OCI-LY1 (cell line): ENCODE results near the gene CNOT3.

ENCODE experiments used
- H2AFZ ChIP-seq: fragments of 200-600 bp; sonication (generic), shearing (Covaris generic); 2 replicates; pipeline ENCODE4 v1.6.0; 2014; ENCODE audit warnings: antibody characterized with exemption, mild to moderate bottlenecking, low read length
- H3F3A ChIP-seq: fragments of 200-600 bp; sonication (generic), shearing (Covaris generic); 2 replicates; pipeline ENCODE4 v1.6.0; 2014; ENCODE audit warnings: mild to moderate bottlenecking, antibody characterized with exemption, low read length, moderate library complexity; ENCODE audit not compliant: insufficient read depth
- H3K27ac ChIP-seq: fragments of 200-600 bp; sonication (generic); 2 replicates; pipeline ENCODE4 v1.5.1; 2014; ENCODE audit warnings: low read length, mixed run types, mild to moderate bottlenecking, low read depth; ENCODE audit not compliant: poor library complexity, severe bottlenecking
- H3K27me3 ChIP-seq: fragments of 200-600 bp; sonication (generic); 2 replicates; pipeline ENCODE4 v1.6.0; 2014; ENCODE audit warnings: antibody characterized with exemption, mild to moderate bottlenecking, low read length, moderate library complexity; ENCODE audit not compliant: insufficient read depth
- H3K36me3 ChIP-seq: fragments of 200-600 bp; sonication (generic); 2 replicates; pipeline ENCODE4 v1.6.1; 2014; ENCODE audit warnings: mild to moderate bottlenecking, antibody characterized with exemption, low read length, moderate library complexity, mixed read lengths; ENCODE audit not compliant: insufficient read depth
- H3K4me1 ChIP-seq: fragments of 200-600 bp; sonication (generic); 2 replicates; pipeline ENCODE4 v1.5.1; 2014; ENCODE audit warnings: mild to moderate bottlenecking, low read length, moderate library complexity; ENCODE audit not compliant: insufficient read depth, severe bottlenecking
- H3K4me2 ChIP-seq: fragments of 200-600 bp; sonication (generic), shearing (Covaris generic); 2 replicates; pipeline ENCODE4 v1.6.1; 2014; ENCODE audit warnings: low read length
- H3K4me3 ChIP-seq: fragments of 200-600 bp; sonication (generic); 2 replicates; pipeline ENCODE4 v1.5.1; 2014; ENCODE audit warnings: low read length, low read depth, mild to moderate bottlenecking, mixed read lengths; ENCODE audit not compliant: poor library complexity, severe bottlenecking
- H3K79me2 ChIP-seq: fragments of 200-600 bp; shearing (Covaris generic); 2 replicates; pipeline ENCODE4 v1.6.1; 2016; ENCODE audit warnings: mixed run types, low read length, mixed read lengths; ENCODE audit not compliant: insufficient read depth
- H3K9ac ChIP-seq: fragments of 200-600 bp; sonication (generic), shearing (Covaris generic); 2 replicates; pipeline ENCODE4 v1.6.1; 2014; ENCODE audit warnings: mild to moderate bottlenecking, low read length, mixed read lengths
- H3K9me2 ChIP-seq: fragments of 200-600 bp; sonication (generic), shearing (Covaris generic); 2 replicates; pipeline ENCODE4 v1.6.1; 2014; ENCODE audit warnings: low read depth, mild to moderate bottlenecking, low read length, mixed read lengths
- H3K9me3 ChIP-seq: fragments of 200-600 bp; shearing (Covaris generic); 2 replicates; pipeline ENCODE4 v1.6.1; 2014; ENCODE audit warnings: low read length, mixed read lengths
- H4K20me1 ChIP-seq: fragments of 200-600 bp; sonication (generic), shearing (Covaris generic); 2 replicates; pipeline ENCODE4 v1.6.0; 2016; ENCODE audit warnings: mild to moderate bottlenecking, low read length; ENCODE audit not compliant: insufficient read depth
- EZH2 ChIP-seq: fragments of 200-600 bp; sonication (generic), shearing (Covaris generic); IDR thresholded peaks from 2 replicates; pipeline ENCODE4 v1.8.0; 2017; ENCODE audit warnings: borderline replicate concordance, mixed run types, mild to moderate bottlenecking, antibody characterized with exemption, low read length, moderate library complexity, mixed read lengths
- TF ChIP-seq, protein P1 (sequence below): fragments of 200-600 bp; sonication (generic), shearing (Covaris generic); IDR thresholded peaks from 2 replicates; pipeline ENCODE4 v1.5.1; 2017; ENCODE audit warnings: mild to moderate bottlenecking, antibody characterized with exemption, low read length, moderate library complexity, mixed read lengths

The CNOT3 gene

DNA sequence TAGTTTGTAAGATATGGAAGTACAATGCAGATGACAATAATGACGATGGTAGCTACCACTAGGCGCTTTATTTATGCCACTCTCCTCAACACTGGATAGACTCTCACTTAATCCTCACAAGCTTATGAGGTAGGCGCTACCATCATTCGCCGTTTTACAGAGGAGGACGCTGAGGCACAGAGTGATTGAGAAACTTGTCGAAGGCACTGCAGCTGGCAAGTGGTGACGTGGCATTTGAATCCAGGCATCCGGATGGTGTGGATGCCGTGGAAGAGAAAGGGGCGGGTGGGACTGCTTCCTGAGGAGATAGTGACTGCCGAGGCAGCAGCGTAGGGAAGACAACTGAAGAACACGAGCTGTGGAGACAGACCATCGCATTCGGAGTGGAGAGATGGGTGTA, 61.8 kb downstream of the CNOT3 start:
- Histone ChIP-seq H3K27ac (peak overlapping the region; percentile 31), H3K36me3 (peaks cover 38% of the 10 kb centered on the region), H3K4me2 (peak overlapping the region; percentile 79; the same call in 1 of the 2 replicates)

GRCh38 chr19:54201172-54201701, 63.7 kb downstream of the CNOT3 start:
- H4K20me1 ChIP-seq = no peaks in the 10 kb centered on the region; the same call in 1 of the 2 replicates
- no peaks in the 10 kb centered on the region for H3K27me3 ChIP-seq
- no peak overlapping the region for H2AFZ ChIP-seq
- H3K36me3 ChIP-seq = peaks cover 53% of the 10 kb centered on the region
- H3K79me2 ChIP-seq = peaks cover 43% of the 10 kb centered on the region
- H3K9me2 ChIP-seq = no peaks in the 10 kb centered on the region
- peak overlapping the region; percentile 83 for H3K9ac ChIP-seq
- peak overlapping the region; percentile 79 for H3K4me2 ChIP-seq
- H3K4me3 ChIP-seq = peak overlapping the region; percentile 97
- peak overlapping the region; percentile 85 for H3K27ac ChIP-seq
- peaks cover 6% of the 10 kb centered on the region; the same call in 1 of the 2 replicates for H3F3A ChIP-seq
- H3K9me3 ChIP-seq = no peaks in the 10 kb centered on the region
- TF ChIP-seq EZH2 = no peak
- TF ChIP-seq, protein P1, sequence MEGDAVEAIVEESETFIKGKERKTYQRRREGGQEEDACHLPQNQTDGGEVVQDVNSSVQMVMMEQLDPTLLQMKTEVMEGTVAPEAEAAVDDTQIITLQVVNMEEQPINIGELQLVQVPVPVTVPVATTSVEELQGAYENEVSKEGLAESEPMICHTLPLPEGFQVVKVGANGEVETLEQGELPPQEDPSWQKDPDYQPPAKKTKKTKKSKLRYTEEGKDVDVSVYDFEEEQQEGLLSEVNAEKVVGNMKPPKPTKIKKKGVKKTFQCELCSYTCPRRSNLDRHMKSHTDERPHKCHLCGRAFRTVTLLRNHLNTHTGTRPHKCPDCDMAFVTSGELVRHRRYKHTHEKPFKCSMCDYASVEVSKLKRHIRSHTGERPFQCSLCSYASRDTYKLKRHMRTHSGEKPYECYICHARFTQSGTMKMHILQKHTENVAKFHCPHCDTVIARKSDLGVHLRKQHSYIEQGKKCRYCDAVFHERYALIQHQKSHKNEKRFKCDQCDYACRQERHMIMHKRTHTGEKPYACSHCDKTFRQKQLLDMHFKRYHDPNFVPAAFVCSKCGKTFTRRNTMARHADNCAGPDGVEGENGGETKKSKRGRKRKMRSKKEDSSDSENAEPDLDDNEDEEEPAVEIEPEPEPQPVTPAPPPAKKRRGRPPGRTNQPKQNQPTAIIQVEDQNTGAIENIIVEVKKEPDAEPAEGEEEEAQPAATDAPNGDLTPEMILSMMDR = no peak
- peaks cover 65% of the 10 kb centered on the region for H3K4me1 ChIP-seq

More for the DNA sequence above, 61.8 kb downstream of the CNOT3 start:
- Histone ChIP-seq H3K9me2 (no peaks in the 10 kb centered on the region), H4K20me1 (no peaks in the 10 kb centered on the region; the same call in 1 of the 2 replicates), H3K4me3 (no peak overlapping the region), H2AFZ (no peak overlapping the region), H3K79me2 (peaks cover 30% of the 10 kb centered on the region), H3K4me1 (peaks cover 47% of the 10 kb centered on the region), H3F3A (peaks cover under 1% of the 10 kb centered on the region; the same call in 1 of the 2 replicates), H3K9me3 (no peaks in the 10 kb centered on the region), H3K9ac (no peak overlapping the region; the same call in 1 of the 2 replicates), H3K27me3 (no peaks in the 10 kb centered on the region)
- TF ChIP-seq, protein P1 = no peak
- no peak for TF ChIP-seq EZH2

DNA sequence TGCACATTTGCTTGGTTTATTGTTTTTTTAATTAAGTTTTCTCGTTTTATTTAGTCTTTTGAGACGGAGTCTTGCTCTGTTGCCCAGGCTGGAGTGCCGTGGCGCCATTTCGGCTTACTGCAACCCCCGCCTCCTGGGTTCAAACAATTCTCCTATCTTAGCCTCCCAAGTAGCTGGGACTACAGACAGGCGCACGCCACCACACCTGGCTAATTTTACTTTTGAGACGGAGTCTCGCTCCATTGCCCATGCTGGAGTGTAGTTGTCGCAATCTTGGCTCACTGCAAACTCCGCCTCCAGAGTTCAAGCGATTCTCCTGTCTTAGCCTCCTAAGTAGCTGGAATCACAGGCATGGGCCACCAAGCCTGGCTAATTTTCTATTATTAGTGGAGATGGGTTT, 64.4 kb downstream of the CNOT3 start:
- peaks cover 6% of the 10 kb centered on the region; the same call in 1 of the 2 replicates for H3F3A ChIP-seq

More for the DNA sequence above, 64.4 kb downstream of the CNOT3 start:
- Histone ChIP-seq H3K27me3 (no peaks in the 10 kb centered on the region), H3K79me2 (peaks cover 43% of the 10 kb centered on the region), H3K4me2 (peak overlapping the region; percentile 79), H3K27ac (peak overlapping the region; percentile 85), H3K4me3 (peak overlapping the region; percentile 97), H2AFZ (no peak overlapping the region), H4K20me1 (no peaks in the 10 kb centered on the region; the same call in 1 of the 2 replicates), H3K9me2 (no peaks in the 10 kb centered on the region), H3K9me3 (no peaks in the 10 kb centered on the region), H3K9ac (peak overlapping the region; percentile 83), H3K4me1 (peaks cover 72% of the 10 kb centered on the region), H3K36me3 (peaks cover 61% of the 10 kb centered on the region)
- TF ChIP-seq, protein P1 = no peak
- no peak for TF ChIP-seq EZH2
